SK-N-SH (cell line): ENCODE data around the gene ALDH16A1. TPM values are rescaled to one million over a fixed set of nuclear protein-coding genes. Genes with fewer than 3 reads are reported as not detected.

Source experiments
- CTCF ChIA-PET: fragments of 300-600, 350-600 bp; formaldehyde crosslinking; extraction: SDS; loops from one replicate; lab custom pipeline; 2021; lab: Yijun Ruan, JAX
- POLR2A ChIA-PET: fragments of 350-600 bp; sonication (Branson Sonifier 250); formaldehyde crosslinking; extraction: SDS; loops from one replicate; lab custom pipeline; 2020; ENCODE audit warnings: antibody characterized with exemption, inconsistent platforms; lab: Yijun Ruan, JAX
- DNase-seq: peaks from one replicate; pipeline ENCODE4 v3.0.0; 2012
- H2AFZ ChIP-seq: fragments of 200-600 bp; sonication (generic); 2 replicates; pipeline ENCODE4 v1.8.1; 2016; ENCODE audit warnings: antibody characterized with exemption, mild to moderate bottlenecking, low read depth
- H3F3A ChIP-seq: fragments of 200-600 bp; sonication (generic); replicated peaks from 2 replicates; pipeline ENCODE3; 2016; ENCODE audit warnings: antibody characterized with exemption, mild to moderate bottlenecking; ENCODE audit not compliant: insufficient read depth
- H3K27ac ChIP-seq, 2 experiments: fragments of 200-500 bp in 1 of 2; fragments of 200-600 bp in 1 of 2; sonication (Bioruptor generic) in 1 of 2; sonication (generic), shearing (Covaris generic) in 1 of 2; 2 replicates each; pipeline versions ENCODE4 v1.5.1 to v1.6.1; 2014 to 2016; ENCODE audit warnings: low read depth in 2 of 2, inconsistent platforms in 1 of 2, low read length in 1 of 2, mild to moderate bottlenecking in 1 of 2, mixed read lengths in 1 of 2
- H3K27me3 ChIP-seq: fragments of 200-600 bp; sonication (generic), shearing (Covaris generic); 2 replicates; pipeline ENCODE4 v1.6.1; 2016; ENCODE audit warnings: mixed run types; ENCODE audit not compliant: insufficient read depth
- H3K36me3 ChIP-seq, 2 experiments: fragments of 200-500 bp in 1 of 2; fragments of 200-600 bp in 1 of 2; sonication (Bioruptor generic) in 1 of 2; sonication (generic) in 1 of 2; replicated peaks in 1 of 2; 2 replicates each; pipeline versions ENCODE3 to v1.5.1; 2014 to 2016; ENCODE audit warnings: low read length in 1 of 2, mild to moderate bottlenecking in 1 of 2; ENCODE audit not compliant: insufficient read depth in 2 of 2, control insufficient read depth in 1 of 2
- H3K4me1 ChIP-seq, 2 experiments: fragments of 200-500 bp in 1 of 2; fragments of 200-600 bp in 1 of 2; sonication (Bioruptor generic) in 1 of 2; sonication (generic), shearing (Covaris generic) in 1 of 2; 2 replicates each; pipeline versions ENCODE4 v1.5.1 to v1.6.1; 2014 to 2016; ENCODE audit warnings: low read depth in 1 of 2, low read length in 1 of 2, mixed run types in 1 of 2; ENCODE audit not compliant: insufficient read depth in 2 of 2, control insufficient read depth in 1 of 2
- H3K4me2 ChIP-seq: fragments of 200-600 bp; sonication (generic), shearing (Covaris generic); 2 replicates; pipeline ENCODE4 v1.6.1; 2017; ENCODE audit warnings: mixed run types
- H3K4me3 ChIP-seq, 2 experiments: fragments of 200-500 bp in 1 of 2; fragments of 200-600 bp in 1 of 2; sonication (Bioruptor generic) in 1 of 2; sonication (generic), shearing (Covaris generic) in 1 of 2; 2 replicates each; pipeline versions ENCODE4 v1.5.1 to v1.8.1; 2014 to 2016; ENCODE audit warnings: low read depth in 2 of 2, inconsistent platforms in 1 of 2, low read length in 1 of 2, mild to moderate bottlenecking in 1 of 2, mixed read lengths in 1 of 2, moderate library complexity in 1 of 2
- H3K79me2 ChIP-seq: fragments of 200-600 bp; sonication (generic); 2 replicates; pipeline ENCODE4 v1.8.1; 2017; ENCODE audit warnings: mild to moderate bottlenecking; ENCODE audit not compliant: insufficient read depth
- H3K9ac ChIP-seq: fragments of 200-600 bp; sonication (generic); 2 replicates; pipeline ENCODE4 v1.6.1; 2017; ENCODE audit warnings: mixed run types
- H3K9me2 ChIP-seq: fragments of 200-600 bp; sonication (generic); 2 replicates; pipeline ENCODE4 v1.6.1; 2017; ENCODE audit warnings: mixed run types
- H3K9me3 ChIP-seq: fragments of 200-600 bp; sonication (generic); 2 replicates; pipeline ENCODE4 v1.6.1; 2017; ENCODE audit warnings: mixed run types, mild to moderate bottlenecking, moderate library complexity
- H4K20me1 ChIP-seq: fragments of 200-600 bp; sonication (generic); 2 replicates; pipeline ENCODE4 v1.6.1; 2017; ENCODE audit warnings: mild to moderate bottlenecking, mixed run types; ENCODE audit not compliant: insufficient read depth
- CHD2 ChIP-seq: fragments of 150-350 bp; IDR thresholded peaks from 2 replicates; pipeline ENCODE4 v1.6.1; 2018; ENCODE audit warnings: low read length; ENCODE audit not compliant: partially characterized antibody
- EZH2phosphoT487 ChIP-seq: fragments of 200-600 bp; sonication (generic); IDR thresholded peaks from 2 replicates; pipeline ENCODE4 v1.6.1; 2017; ENCODE audit warnings: low read depth, mixed run types, mild to moderate bottlenecking, antibody characterized with exemption, moderate library complexity, borderline replicate concordance
- GABPA ChIP-seq: IDR thresholded peaks from 2 replicates; pipeline ENCODE4 v1.4.0; 2012; ENCODE audit warnings: low read depth, mild to moderate bottlenecking
- GATA2 ChIP-seq: sonication (generic); formaldehyde crosslinking; IDR thresholded peaks from 2 replicates; pipeline ENCODE4 v1.5.0; 2020; ENCODE audit warnings: mild to moderate bottlenecking, missing genetic modification reagents
- MEF2A ChIP-seq: IDR thresholded peaks from 2 replicates; pipeline ENCODE4 v1.4.0; 2012; ENCODE audit warnings: low read depth, borderline replicate concordance
- NFIC ChIP-seq: IDR thresholded peaks from 2 replicates; pipeline ENCODE4 v1.4.0; 2012; ENCODE audit warnings: borderline replicate concordance
- RAD21 ChIP-seq: IDR thresholded peaks from 2 replicates; pipeline ENCODE4 v1.6.1; 2012; ENCODE audit warnings: mild to moderate bottlenecking, low read length
- RCOR1 ChIP-seq: fragments of 150-350 bp; IDR thresholded peaks from 2 replicates; pipeline ENCODE4 v1.6.1; 2017; ENCODE audit warnings: antibody characterized with exemption, low read length
- RFX5 ChIP-seq: IDR thresholded peaks from 2 replicates; pipeline ENCODE4 v1.6.1; 2012; ENCODE audit warnings: mild to moderate bottlenecking, improper control_type of control experiment, low read length
- SIN3A ChIP-seq: IDR thresholded peaks from 2 replicates; pipeline ENCODE4 v1.6.1; 2012; ENCODE audit warnings: low read depth, mild to moderate bottlenecking, low read length, moderate library complexity, borderline replicate concordance
- SMC3 ChIP-seq: IDR thresholded peaks from 2 replicates; pipeline ENCODE4 v1.6.1; 2012; ENCODE audit warnings: low read depth, low read length, improper control_type of control experiment
- TAF1 ChIP-seq: IDR thresholded peaks from 2 replicates; pipeline ENCODE4 v1.6.1; 2012; ENCODE audit warnings: low read depth, mild to moderate bottlenecking, low read length, moderate library complexity, borderline replicate concordance
- TCF12 ChIP-seq: IDR thresholded peaks from 2 replicates; pipeline ENCODE4 v1.4.0; 2012
- WGBS: methylation state at CpG from one replicate; pipeline ENCODE4 v1.1.6; 2017; ENCODE audit warnings: low lambda C conversion rate; 5-methylcytosine and 5-hydroxymethylcytosine counted together
- polyA plus RNA-seq, 3 experiments: library from polyadenylated mRNA; depleted of rRNA; stranded (reverse); fragments of >200 nt; gene quantifications; 2 replicates each; pipeline ENCODE4 v1.2.3, GENCODE V29; 2012
- TF ChIP-seq, protein P1 (sequence below): fragments of 200-600 bp; sonication (generic); IDR thresholded peaks from 2 replicates; pipeline ENCODE4 v1.6.1; 2017; ENCODE audit warnings: antibody characterized with exemption, mild to moderate bottlenecking, moderate library complexity
- TF ChIP-seq, protein P2 (sequence below): fragments of 150-350 bp; IDR thresholded peaks from 2 replicates; pipeline ENCODE4 v1.6.1; 2017; ENCODE audit warnings: antibody characterized with exemption, low read length, low read depth, borderline replicate concordance
- TF ChIP-seq, protein P3 (sequence below): IDR thresholded peaks from 2 replicates; pipeline ENCODE4 v1.4.0; 2012; ENCODE audit warnings: low read depth, borderline replicate concordance
- TF ChIP-seq, protein P4 (sequence below): IDR thresholded peaks from 2 replicates; pipeline ENCODE4 v1.4.0; 2012; ENCODE audit warnings: low read depth
- TF ChIP-seq, protein P5 (sequence below): IDR thresholded peaks from 2 replicates; pipeline ENCODE4; 2012

The ALDH16A1 gene
- polyA plus RNA-seq, 1 of the 3 experiments (the other 2 are of a cell fraction): 15.7 TPM

DNA sequence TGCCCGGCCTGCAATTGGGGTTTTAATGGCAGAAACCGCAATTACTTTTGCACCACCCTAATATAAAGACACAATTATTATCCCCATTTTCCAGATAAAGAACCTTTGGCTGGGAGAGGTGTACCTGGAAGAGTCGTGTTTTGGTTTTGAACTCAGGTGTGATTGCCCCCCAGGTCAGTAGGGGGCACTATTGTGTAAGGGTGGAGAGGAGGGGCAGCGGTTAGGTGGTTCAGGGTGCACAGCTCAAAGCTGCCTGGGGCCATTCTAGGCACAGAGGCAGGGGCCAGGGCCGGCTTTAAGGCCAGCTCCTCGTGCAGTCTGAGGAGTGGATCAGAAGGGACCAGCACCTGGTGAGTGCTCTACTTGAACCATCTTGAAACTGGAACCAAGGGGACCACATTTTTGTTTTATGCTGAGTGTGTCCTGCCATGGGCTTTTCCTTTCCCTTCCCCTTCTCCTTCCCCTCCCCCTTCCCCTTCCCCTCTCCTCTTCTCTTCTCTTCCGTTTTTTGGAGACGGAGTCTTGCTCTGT lies 53.6 kb downstream of the ALDH16A1 start:
- Histone ChIP-seq H3K36me3 (no peaks in the 10 kb centered on the region), H3K4me2 (no peak overlapping the region), H3K9me2 (no peaks in the 10 kb centered on the region), H3K79me2 (no peaks in the 10 kb centered on the region), H3F3A (peaks cover 5% of the 10 kb centered on the region), H3K4me1 (peaks cover 0 to 2% of the 10 kb centered on the region in 2 experiments; a peak in 1 of 4 replicates), H3K27me3 (no peaks in the 10 kb centered on the region), H3K27ac (no peak overlapping the region), H3K4me3 (no peak overlapping the region; a peak in 1 of 4 replicates), H3K9ac (no peak overlapping the region), H4K20me1 (no peaks in the 10 kb centered on the region), H3K9me3 (no peaks in the 10 kb centered on the region), H2AFZ (no peak overlapping the region)
- ChIA-PET CTCF (interaction anchor here (0.6 to 5.9 kb wide), 9 partner anchors 8 to 74 kb away, joined by 3 to 26 read pairs (median 4); partner anchors contain the start of gene RCN3), POLR2A (no interaction called here)
- TF ChIP-seq RAD21 (peak; percentile 82), SMC3 (peak; percentile 71), RCOR1 (no peak)
- TF ChIP-seq, protein P1, sequence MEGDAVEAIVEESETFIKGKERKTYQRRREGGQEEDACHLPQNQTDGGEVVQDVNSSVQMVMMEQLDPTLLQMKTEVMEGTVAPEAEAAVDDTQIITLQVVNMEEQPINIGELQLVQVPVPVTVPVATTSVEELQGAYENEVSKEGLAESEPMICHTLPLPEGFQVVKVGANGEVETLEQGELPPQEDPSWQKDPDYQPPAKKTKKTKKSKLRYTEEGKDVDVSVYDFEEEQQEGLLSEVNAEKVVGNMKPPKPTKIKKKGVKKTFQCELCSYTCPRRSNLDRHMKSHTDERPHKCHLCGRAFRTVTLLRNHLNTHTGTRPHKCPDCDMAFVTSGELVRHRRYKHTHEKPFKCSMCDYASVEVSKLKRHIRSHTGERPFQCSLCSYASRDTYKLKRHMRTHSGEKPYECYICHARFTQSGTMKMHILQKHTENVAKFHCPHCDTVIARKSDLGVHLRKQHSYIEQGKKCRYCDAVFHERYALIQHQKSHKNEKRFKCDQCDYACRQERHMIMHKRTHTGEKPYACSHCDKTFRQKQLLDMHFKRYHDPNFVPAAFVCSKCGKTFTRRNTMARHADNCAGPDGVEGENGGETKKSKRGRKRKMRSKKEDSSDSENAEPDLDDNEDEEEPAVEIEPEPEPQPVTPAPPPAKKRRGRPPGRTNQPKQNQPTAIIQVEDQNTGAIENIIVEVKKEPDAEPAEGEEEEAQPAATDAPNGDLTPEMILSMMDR: peak; percentile 76
- WGBS: 60% methylated on average over 7 of the region's 8 CpGs
- DNase-seq: peak; percentile 84

DNA sequence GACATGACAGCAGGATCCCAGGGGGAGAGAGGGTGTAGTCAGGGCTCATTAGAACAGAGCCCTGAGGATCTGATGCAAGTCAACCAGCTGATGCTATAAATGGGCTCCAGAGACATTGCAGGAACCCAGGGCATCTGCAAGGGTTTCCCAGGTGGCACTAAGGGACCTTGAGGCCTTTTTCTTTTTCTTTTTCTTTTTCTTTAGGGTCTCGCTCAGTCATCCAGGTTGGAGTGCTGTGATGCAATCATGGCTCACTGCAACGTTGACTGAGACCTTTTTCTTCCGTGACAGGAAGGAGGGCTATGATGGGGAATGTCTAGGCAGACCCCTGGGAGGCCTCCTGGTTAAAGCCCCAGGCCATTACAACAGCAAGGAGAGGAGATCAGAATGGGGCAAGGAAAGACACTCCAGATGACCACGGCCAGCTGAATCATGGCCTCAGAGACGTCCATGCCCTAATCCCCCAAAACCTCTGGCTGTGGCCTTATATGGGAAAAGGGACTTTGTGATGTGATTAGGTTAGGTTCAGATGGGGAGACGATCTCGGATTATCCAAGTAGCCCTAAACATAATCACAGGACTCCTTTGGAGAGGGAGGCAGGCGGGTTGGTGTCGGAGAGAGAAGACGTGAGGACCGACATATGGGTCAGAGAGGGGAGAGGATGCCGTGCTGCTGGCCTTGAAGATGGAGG lies 54.9 kb downstream of the ALDH16A1 start:
- H2AFZ ChIP-seq: no peak overlapping the region
- no peaks in the 10 kb centered on the region for H3F3A ChIP-seq
- H3K4me1 ChIP-seq: peaks cover 0 to 5% of the 10 kb centered on the region in 2 experiments; a peak in 1 of 4 replicates
- H3K36me3 ChIP-seq: no peaks in the 10 kb centered on the region
- H3K79me2 ChIP-seq: no peaks in the 10 kb centered on the region
- no peaks in the 10 kb centered on the region for H3K27me3 ChIP-seq
- ChIA-PET POLR2A (no interaction called here), CTCF (interaction anchor here (1.1 to 3.1 kb wide), 3 partner anchors 14 to 62 kb away, joined by 3 to 16 read pairs (median 4); no protein-coding TSS in a partner anchor)
- DNase-seq: no peak
- no peak overlapping the region for H3K9ac ChIP-seq
- no peaks in the 10 kb centered on the region for H4K20me1 ChIP-seq
- 83% methylated on average over 12 of the region's 12 CpGs for whole genome bisulfite sequencing
- H3K9me2 ChIP-seq: no peaks in the 10 kb centered on the region
- H3K4me2 ChIP-seq: no peak overlapping the region
- H3K9me3 ChIP-seq: no peaks in the 10 kb centered on the region
- H3K4me3 ChIP-seq: no peak overlapping the region
- H3K27ac ChIP-seq: no peak overlapping the region
- TF ChIP-seq RFX5 (no peak), GABPA (no peak), EZH2phosphoT487 (no peak), TAF1 (no peak), SMC3 (no peak), NFIC (no peak), SIN3A (no peak), CHD2 (no peak), MEF2A (no peak), GATA2 (no peak), TCF12 (no peak)
- TF ChIP-seq, protein P2, sequence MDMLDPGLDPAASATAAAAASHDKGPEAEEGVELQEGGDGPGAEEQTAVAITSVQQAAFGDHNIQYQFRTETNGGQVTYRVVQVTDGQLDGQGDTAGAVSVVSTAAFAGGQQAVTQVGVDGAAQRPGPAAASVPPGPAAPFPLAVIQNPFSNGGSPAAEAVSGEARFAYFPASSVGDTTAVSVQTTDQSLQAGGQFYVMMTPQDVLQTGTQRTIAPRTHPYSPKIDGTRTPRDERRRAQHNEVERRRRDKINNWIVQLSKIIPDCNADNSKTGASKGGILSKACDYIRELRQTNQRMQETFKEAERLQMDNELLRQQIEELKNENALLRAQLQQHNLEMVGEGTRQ: no peak
- TF ChIP-seq, protein P3, sequence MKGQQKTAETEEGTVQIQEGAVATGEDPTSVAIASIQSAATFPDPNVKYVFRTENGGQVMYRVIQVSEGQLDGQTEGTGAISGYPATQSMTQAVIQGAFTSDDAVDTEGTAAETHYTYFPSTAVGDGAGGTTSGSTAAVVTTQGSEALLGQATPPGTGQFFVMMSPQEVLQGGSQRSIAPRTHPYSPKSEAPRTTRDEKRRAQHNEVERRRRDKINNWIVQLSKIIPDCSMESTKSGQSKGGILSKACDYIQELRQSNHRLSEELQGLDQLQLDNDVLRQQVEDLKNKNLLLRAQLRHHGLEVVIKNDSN: no peak
- TF ChIP-seq, protein P4, sequence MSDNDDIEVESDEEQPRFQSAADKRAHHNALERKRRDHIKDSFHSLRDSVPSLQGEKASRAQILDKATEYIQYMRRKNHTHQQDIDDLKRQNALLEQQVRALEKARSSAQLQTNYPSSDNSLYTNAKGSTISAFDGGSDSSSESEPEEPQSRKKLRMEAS: no peak
- TF ChIP-seq, protein P5, sequence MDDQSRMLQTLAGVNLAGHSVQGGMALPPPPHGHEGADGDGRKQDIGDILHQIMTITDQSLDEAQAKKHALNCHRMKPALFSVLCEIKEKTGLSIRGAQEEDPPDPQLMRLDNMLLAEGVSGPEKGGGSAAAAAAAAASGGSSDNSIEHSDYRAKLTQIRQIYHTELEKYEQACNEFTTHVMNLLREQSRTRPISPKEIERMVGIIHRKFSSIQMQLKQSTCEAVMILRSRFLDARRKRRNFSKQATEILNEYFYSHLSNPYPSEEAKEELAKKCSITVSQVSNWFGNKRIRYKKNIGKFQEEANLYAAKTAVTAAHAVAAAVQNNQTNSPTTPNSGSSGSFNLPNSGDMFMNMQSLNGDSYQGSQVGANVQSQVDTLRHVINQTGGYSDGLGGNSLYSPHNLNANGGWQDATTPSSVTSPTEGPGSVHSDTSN: no peak
- TF ChIP-seq, protein P1: no peak
